A549 treated with Mapracorat at 1 μM for 4 hours (cell line): Measurements from ENCODE around the gene PNPO. TPM values are rescaled to one million over a fixed set of nuclear protein-coding genes. Genes with fewer than 3 reads are reported as not detected.

Experiments
- total RNA-seq: library from RNA; stranded (reverse); fragments of 200-300 nt; extraction: Qiagen RNA extraction; gene quantifications from 5 replicates; pipeline ENCODE4 v1.2.3, GENCODE V29; 2022

Gene PNPO
- 22.1 to 23.5 TPM (median 22.6 TPM) in 5 replicates for total RNA-seq

GRCh38 chr17:47941246-47942095 is at the start of gene PNPO:
TSS of gene PNPO (plus strand) at chr17:47941571. CDS start at chr17:47941676, 105 bp downstream.

GRCh38 chr17:47895856-47896671 is 45.3 kb upstream of the PNPO start, which contains the start of gene SP2:
TSS of gene SP2 (plus strand) at chr17:47896236. CDS start at chr17:47896287, 51 bp downstream.

GRCh38 chr17:47957591-47958490 is 16.5 kb downstream of the PNPO start, which contains the start of gene PRR15L:
TSS of gene PRR15L (minus strand) at chr17:47957883. CDS start at chr17:47953234, 4,649 bp downstream.

GRCh38 chr17:47970725-47971499 is 29.5 kb downstream of the PNPO start, which contains the start of gene CDK5RAP3:
TSS of gene CDK5RAP3 (plus strand) at chr17:47971113. CDS start at chr17:47971147, 34 bp downstream.

Other genes with a start within 250 kb of the PNPO start
- gene TBKBP1, start 247.4 kb upstream of the PNPO start, total RNA-seq, result 4.2 to 6.5 TPM (median 5.1 TPM) in 5 replicates
- gene TBX21, start 208.3 kb upstream of the PNPO start, total RNA-seq, result 0.13 to 0.27 TPM (median 0.15 TPM) in 5 replicates
- gene OSBPL7, start 119.8 kb upstream of the PNPO start, total RNA-seq, result 9.8 to 16.3 TPM (median 13.6 TPM) in 5 replicates
- gene MRPL10, start 110.0 kb upstream of the PNPO start, total RNA-seq, result 86.1 to 122 TPM (median 87.6 TPM) in 5 replicates
- 2.9 to 3.6 TPM (median 3.2 TPM) in 5 replicates for gene LRRC46, start 109.9 kb upstream of the PNPO start, total RNA-seq
- gene SCRN2, start 100.3 kb upstream of the PNPO start, total RNA-seq, result 32.4 to 40.3 TPM (median 36.9 TPM) in 5 replicates
- 3.9 to 5.4 TPM (median 4.4 TPM) in 5 replicates for gene SP6, start 90.4 kb upstream of the PNPO start, total RNA-seq
- 16.3 to 20.1 TPM (median 16.7 TPM) in 5 replicates for gene SP2, start 45.3 kb upstream of the PNPO start, total RNA-seq
- gene PRR15L, start 16.3 kb downstream of the PNPO start, total RNA-seq, result 2.1 to 3.1 TPM (median 2.3 TPM) in 5 replicates
- 103 to 132 TPM (median 112 TPM) in 5 replicates for gene CDK5RAP3, start 29.5 kb downstream of the PNPO start, total RNA-seq
- gene COPZ2, start 96.2 kb downstream of the PNPO start, total RNA-seq, result 14.5 to 17.2 TPM (median 15.5 TPM) in 5 replicates
- gene NFE2L1, start 106.8 kb downstream of the PNPO start, total RNA-seq, result 102 to 125 TPM (median 120 TPM) in 5 replicates
- gene CBX1, start 159.9 kb downstream of the PNPO start, total RNA-seq, result 77.3 to 103 TPM (median 80.1 TPM) in 5 replicates
- 26.2 to 29.2 TPM (median 27.3 TPM) in 5 replicates for gene SNX11, start 166.2 kb downstream of the PNPO start, total RNA-seq